K562 (cell line): Measurements from ENCODE around the gene DUSP5.

Source experiments
- DDX20 ChIP-seq: fragments of 450-650 bp; IDR thresholded peaks from 2 replicates; pipeline ENCODE4 v1.6.1; 2016; ENCODE audit warnings: missing genetic modification characterization, low read depth, mild to moderate bottlenecking, missing compliant biosample characterization, moderate library complexity
- NFRKB ChIP-seq: fragments of 450-650 bp; IDR thresholded peaks from 2 replicates; pipeline ENCODE4 v1.6.1; 2016; ENCODE audit warnings: low read depth
- TF ChIP-seq, protein P1 (sequence below): sonication (generic); formaldehyde crosslinking; IDR thresholded peaks from 2 replicates; pipeline ENCODE4 v1.8.0; 2022; ENCODE audit warnings: mild to moderate bottlenecking, missing genetic modification reagents, borderline replicate concordance

DNA sequence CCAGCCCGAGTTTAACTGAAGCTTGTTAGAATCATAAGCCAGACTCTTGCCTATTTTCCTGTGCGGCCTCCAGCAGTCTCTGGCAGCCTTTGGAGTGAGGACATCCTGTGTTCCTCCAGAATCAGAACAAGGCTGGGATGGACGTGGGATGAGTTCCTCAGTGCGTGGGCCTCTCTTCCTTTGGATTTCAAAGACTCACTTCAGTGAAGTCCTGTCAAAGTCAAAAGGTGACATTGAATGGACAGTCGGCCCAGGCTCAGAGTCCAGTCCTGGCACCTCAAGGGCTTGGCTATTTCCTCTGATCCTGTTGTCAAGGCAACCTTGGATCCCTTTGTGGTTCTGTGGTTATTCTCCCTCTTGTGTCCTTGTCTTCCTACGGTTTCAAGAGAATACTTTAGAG lies 48.4 kb downstream of the DUSP5 start:
- TF ChIP-seq DDX20, result no peak
- TF ChIP-seq, protein P1, sequence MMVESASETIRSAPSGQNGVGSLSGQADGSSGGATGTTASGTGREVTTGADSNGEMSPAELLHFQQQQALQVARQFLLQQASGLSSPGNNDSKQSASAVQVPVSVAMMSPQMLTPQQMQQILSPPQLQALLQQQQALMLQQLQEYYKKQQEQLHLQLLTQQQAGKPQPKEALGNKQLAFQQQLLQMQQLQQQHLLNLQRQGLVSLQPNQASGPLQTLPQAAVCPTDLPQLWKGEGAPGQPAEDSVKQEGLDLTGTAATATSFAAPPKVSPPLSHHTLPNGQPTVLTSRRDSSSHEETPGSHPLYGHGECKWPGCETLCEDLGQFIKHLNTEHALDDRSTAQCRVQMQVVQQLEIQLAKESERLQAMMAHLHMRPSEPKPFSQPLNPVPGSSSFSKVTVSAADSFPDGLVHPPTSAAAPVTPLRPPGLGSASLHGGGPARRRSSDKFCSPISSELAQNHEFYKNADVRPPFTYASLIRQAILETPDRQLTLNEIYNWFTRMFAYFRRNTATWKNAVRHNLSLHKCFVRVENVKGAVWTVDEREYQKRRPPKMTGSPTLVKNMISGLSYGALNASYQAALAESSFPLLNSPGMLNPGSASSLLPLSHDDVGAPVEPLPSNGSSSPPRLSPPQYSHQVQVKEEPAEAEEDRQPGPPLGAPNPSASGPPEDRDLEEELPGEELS (CRISPR knock-in tag), result no peak
- TF ChIP-seq NFRKB, result no peak
